ENCODE data around the gene GDF15.
A peak's percentile ranks its signal among the peaks of the same experiment; 100 is the strongest.

The GDF15 gene

GRCh38 chr19:18388960-18389725 is 3.2 kb downstream of the GDF15 start:
- H3K36me3 ChIP-seq (ENCODE audit: control insufficient read depth in 2 of 2, insufficient read depth in 1 of 2, low read length in 2 of 2), result no peaks in the 10 kb centered on the region
- H3K4me1 ChIP-seq (ENCODE audit: control insufficient read depth, insufficient read depth, low read length), result no peaks in the 10 kb centered on the region
- no peak overlapping the region for H3K4me3 ChIP-seq (ENCODE audit: low read depth, low read length)
- no peaks in the 10 kb centered on the region for H3K9me3 ChIP-seq (ENCODE audit: control insufficient read depth, insufficient read depth, low read depth, low read length)
- ChIA-PET CTCF (interaction anchor here (0.6 to 5.6 kb wide), 22 partner anchors 9 to 239 kb away, joined by 3 to 68 read pairs (median 6); partner anchors contain the start of genes JUND, LRRC25 and SSBP4), POLR2A (interaction anchor here (1.0 kb wide), 1 partner anchor 32 kb away, joined by 3 read pairs; no protein-coding TSS in a partner anchor)
- no peak overlapping the region for H3K27ac ChIP-seq (ENCODE audit: extremely low read depth, low read depth, low read length)
- TF ChIP-seq BCL11B (tag by site-specific recombination; IDR thresholded peaks at IDR 0.05; ENCODE audit: low read depth) (no peak), ZNF302 (tag by site-specific recombination; IDR thresholded peaks at IDR 0.05; ENCODE audit: low read depth) (no peak), ZNF169 (tag by site-specific recombination; IDR thresholded peaks at IDR 0.05) (no peak), ZNF510 (tag by site-specific recombination; IDR thresholded peaks at IDR 0.05; ENCODE audit: insufficient replicate concordance) (no peak), YY2 (tag by site-specific recombination; IDR thresholded peaks at IDR 0.05) (no peak), ZNF623 (tag by site-specific recombination; IDR thresholded peaks at IDR 0.05) (0 out of 2 replicates have a peak, but pooled peaks have one; percentile 1), ZNF37A (tag by site-specific recombination; IDR thresholded peaks at IDR 0.05) (no peak), ZBTB20 (tag by site-specific recombination; IDR thresholded peaks at IDR 0.05) (no peak), ZNF202 (tag by site-specific recombination; IDR thresholded peaks at IDR 0.05; ENCODE audit: borderline replicate concordance) (no peak), ZNF121 (tag by site-specific recombination; IDR thresholded peaks at IDR 0.05) (peak; percentile 87), ZNF391 (tag by site-specific recombination; IDR thresholded peaks at IDR 0.05; ENCODE audit: borderline replicate concordance, low read depth) (no peak), ZNF664 (tag by site-specific recombination; IDR thresholded peaks at IDR 0.05) (no peak)
- TF ChIP-seq, protein P1, sequence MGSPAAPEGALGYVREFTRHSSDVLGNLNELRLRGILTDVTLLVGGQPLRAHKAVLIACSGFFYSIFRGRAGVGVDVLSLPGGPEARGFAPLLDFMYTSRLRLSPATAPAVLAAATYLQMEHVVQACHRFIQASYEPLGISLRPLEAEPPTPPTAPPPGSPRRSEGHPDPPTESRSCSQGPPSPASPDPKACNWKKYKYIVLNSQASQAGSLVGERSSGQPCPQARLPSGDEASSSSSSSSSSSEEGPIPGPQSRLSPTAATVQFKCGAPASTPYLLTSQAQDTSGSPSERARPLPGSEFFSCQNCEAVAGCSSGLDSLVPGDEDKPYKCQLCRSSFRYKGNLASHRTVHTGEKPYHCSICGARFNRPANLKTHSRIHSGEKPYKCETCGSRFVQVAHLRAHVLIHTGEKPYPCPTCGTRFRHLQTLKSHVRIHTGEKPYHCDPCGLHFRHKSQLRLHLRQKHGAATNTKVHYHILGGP (tag by site-specific recombination; IDR thresholded peaks at IDR 0.05), result no peak
- TF ChIP-seq, protein P2, sequence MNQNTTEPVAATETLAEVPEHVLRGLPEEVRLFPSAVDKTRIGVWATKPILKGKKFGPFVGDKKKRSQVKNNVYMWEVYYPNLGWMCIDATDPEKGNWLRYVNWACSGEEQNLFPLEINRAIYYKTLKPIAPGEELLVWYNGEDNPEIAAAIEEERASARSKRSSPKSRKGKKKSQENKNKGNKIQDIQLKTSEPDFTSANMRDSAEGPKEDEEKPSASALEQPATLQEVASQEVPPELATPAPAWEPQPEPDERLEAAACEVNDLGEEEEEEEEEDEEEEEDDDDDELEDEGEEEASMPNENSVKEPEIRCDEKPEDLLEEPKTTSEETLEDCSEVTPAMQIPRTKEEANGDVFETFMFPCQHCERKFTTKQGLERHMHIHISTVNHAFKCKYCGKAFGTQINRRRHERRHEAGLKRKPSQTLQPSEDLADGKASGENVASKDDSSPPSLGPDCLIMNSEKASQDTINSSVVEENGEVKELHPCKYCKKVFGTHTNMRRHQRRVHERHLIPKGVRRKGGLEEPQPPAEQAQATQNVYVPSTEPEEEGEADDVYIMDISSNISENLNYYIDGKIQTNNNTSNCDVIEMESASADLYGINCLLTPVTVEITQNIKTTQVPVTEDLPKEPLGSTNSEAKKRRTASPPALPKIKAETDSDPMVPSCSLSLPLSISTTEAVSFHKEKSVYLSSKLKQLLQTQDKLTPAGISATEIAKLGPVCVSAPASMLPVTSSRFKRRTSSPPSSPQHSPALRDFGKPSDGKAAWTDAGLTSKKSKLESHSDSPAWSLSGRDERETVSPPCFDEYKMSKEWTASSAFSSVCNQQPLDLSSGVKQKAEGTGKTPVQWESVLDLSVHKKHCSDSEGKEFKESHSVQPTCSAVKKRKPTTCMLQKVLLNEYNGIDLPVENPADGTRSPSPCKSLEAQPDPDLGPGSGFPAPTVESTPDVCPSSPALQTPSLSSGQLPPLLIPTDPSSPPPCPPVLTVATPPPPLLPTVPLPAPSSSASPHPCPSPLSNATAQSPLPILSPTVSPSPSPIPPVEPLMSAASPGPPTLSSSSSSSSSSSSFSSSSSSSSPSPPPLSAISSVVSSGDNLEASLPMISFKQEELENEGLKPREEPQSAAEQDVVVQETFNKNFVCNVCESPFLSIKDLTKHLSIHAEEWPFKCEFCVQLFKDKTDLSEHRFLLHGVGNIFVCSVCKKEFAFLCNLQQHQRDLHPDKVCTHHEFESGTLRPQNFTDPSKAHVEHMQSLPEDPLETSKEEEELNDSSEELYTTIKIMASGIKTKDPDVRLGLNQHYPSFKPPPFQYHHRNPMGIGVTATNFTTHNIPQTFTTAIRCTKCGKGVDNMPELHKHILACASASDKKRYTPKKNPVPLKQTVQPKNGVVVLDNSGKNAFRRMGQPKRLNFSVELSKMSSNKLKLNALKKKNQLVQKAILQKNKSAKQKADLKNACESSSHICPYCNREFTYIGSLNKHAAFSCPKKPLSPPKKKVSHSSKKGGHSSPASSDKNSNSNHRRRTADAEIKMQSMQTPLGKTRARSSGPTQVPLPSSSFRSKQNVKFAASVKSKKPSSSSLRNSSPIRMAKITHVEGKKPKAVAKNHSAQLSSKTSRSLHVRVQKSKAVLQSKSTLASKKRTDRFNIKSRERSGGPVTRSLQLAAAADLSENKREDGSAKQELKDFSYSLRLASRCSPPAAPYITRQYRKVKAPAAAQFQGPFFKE (tag by site-specific recombination; IDR thresholded peaks at IDR 0.05; ENCODE audit: borderline replicate concordance), result no peak

GRCh38 chr19:18389726-18390064 is 3.7 kb downstream of the GDF15 start:
- no peaks in the 10 kb centered on the region for H3K36me3 ChIP-seq (ENCODE audit: control insufficient read depth in 2 of 2, insufficient read depth in 1 of 2, low read length in 2 of 2)
- ChIA-PET CTCF (interaction anchor here (0.6 to 5.6 kb wide), 10 partner anchors 11 to 110 kb away, joined by 3 to 68 read pairs (median 6); partner anchors contain the start of genes JUND and LRRC25), POLR2A (no interaction called here)
- H3K4me3 ChIP-seq (ENCODE audit: low read depth, low read length), result no peak overlapping the region
- no peak overlapping the region for H3K27ac ChIP-seq (ENCODE audit: extremely low read depth, low read depth, low read length)
- no peaks in the 10 kb centered on the region for H3K9me3 ChIP-seq (ENCODE audit: control insufficient read depth, insufficient read depth, low read depth, low read length)
- H3K4me1 ChIP-seq (ENCODE audit: control insufficient read depth, insufficient read depth, low read length), result no peaks in the 10 kb centered on the region
- TF ChIP-seq, protein P3, sequence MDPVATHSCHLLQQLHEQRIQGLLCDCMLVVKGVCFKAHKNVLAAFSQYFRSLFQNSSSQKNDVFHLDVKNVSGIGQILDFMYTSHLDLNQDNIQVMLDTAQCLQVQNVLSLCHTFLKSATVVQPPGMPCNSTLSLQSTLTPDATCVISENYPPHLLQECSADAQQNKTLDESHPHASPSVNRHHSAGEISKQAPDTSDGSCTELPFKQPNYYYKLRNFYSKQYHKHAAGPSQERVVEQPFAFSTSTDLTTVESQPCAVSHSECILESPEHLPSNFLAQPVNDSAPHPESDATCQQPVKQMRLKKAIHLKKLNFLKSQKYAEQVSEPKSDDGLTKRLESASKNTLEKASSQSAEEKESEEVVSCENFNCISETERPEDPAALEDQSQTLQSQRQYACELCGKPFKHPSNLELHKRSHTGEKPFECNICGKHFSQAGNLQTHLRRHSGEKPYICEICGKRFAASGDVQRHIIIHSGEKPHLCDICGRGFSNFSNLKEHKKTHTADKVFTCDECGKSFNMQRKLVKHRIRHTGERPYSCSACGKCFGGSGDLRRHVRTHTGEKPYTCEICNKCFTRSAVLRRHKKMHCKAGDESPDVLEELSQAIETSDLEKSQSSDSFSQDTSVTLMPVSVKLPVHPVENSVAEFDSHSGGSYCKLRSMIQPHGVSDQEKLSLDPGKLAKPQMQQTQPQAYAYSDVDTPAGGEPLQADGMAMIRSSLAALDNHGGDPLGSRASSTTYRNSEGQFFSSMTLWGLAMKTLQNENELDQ (tag by site-specific recombination; IDR thresholded peaks at IDR 0.05; ENCODE audit: low read depth), result no peak
- TF ChIP-seq ZNF449 (tag by site-specific recombination; IDR thresholded peaks at IDR 0.05) (no peak), ZSCAN16 (tag by site-specific recombination; IDR thresholded peaks at IDR 0.05) (no peak)
- TF ChIP-seq, protein P4, sequence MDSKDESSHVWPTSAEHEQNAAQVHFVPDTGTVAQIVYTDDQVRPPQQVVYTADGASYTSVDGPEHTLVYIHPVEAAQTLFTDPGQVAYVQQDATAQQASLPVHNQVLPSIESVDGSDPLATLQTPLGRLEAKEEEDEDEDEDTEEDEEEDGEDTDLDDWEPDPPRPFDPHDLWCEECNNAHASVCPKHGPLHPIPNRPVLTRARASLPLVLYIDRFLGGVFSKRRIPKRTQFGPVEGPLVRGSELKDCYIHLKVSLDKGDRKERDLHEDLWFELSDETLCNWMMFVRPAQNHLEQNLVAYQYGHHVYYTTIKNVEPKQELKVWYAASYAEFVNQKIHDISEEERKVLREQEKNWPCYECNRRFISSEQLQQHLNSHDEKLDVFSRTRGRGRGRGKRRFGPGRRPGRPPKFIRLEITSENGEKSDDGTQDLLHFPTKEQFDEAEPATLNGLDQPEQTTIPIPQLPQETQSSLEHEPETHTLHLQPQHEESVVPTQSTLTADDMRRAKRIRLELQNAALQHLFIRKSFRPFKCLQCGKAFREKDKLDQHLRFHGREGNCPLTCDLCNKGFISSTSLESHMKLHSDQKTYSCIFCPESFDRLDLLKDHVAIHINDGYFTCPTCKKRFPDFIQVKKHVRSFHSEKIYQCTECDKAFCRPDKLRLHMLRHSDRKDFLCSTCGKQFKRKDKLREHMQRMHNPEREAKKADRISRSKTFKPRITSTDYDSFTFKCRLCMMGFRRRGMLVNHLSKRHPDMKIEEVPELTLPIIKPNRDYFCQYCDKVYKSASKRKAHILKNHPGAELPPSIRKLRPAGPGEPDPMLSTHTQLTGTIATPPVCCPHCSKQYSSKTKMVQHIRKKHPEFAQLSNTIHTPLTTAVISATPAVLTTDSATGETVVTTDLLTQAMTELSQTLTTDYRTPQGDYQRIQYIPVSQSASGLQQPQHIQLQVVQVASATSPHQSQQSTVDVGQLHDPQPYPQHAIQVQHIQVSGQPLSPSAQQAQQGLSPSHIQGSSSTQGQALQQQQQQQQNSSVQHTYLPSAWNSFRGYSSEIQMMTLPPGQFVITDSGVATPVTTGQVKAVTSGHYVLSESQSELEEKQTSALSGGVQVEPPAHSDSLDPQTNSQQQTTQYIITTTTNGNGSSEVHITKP (tag by site-specific recombination; IDR thresholded peaks at IDR 0.05), result no peak
